HepG2 (cell line): ENCODE data around the gene NUTF2. TPM values are rescaled to one million over a fixed set of nuclear protein-coding genes. Genes with fewer than 3 reads are reported as not detected.

ENCODE experiments used
- ATAD3A ChIP-seq: sonication (generic); formaldehyde crosslinking; IDR thresholded peaks from 2 replicates; pipeline ENCODE4 v1.4.0; 2020; ENCODE audit warnings: missing genetic modification reagents
- CENPBD1 ChIP-seq: sonication (generic); formaldehyde crosslinking; IDR thresholded peaks from 2 replicates; pipeline ENCODE4 v1.8.0; 2022; ENCODE audit warnings: missing genetic modification reagents, low read depth, mild to moderate bottlenecking, borderline replicate concordance
- DNMT1 ChIP-seq: sonication (generic); formaldehyde crosslinking; IDR thresholded peaks from 2 replicates; pipeline ENCODE4 v1.5.1; 2020; ENCODE audit warnings: mild to moderate bottlenecking, missing genetic modification reagents
- FLYWCH1 ChIP-seq: sonication (generic); formaldehyde crosslinking; IDR thresholded peaks from 2 replicates; pipeline ENCODE4 v1.8.1; 2023; ENCODE audit warnings: mild to moderate bottlenecking, missing genetic modification reagents
- FOXC1 ChIP-seq: sonication (generic); formaldehyde crosslinking; IDR thresholded peaks from 2 replicates; pipeline ENCODE4 v1.8.0; 2022; ENCODE audit warnings: mild to moderate bottlenecking, missing genetic modification reagents, borderline replicate concordance
- HOMEZ ChIP-seq: IDR thresholded peaks from 2 replicates; pipeline ENCODE4 v1.6.1; 2016; ENCODE audit warnings: low read depth
- IKZF5 ChIP-seq: IDR thresholded peaks from 2 replicates; pipeline ENCODE4 v1.6.1; 2018; ENCODE audit warnings: missing genetic modification reagents, mild to moderate bottlenecking, missing compliant biosample characterization
- MYPOP ChIP-seq: sonication (generic); formaldehyde crosslinking; IDR thresholded peaks from 2 replicates; pipeline ENCODE4 v1.8.1; 2023; ENCODE audit warnings: mild to moderate bottlenecking, moderate library complexity, missing genetic modification reagents
- POGZ ChIP-seq: sonication (generic); formaldehyde crosslinking; IDR thresholded peaks from 2 replicates; pipeline ENCODE4 v1.4.0; 2020; ENCODE audit warnings: mild to moderate bottlenecking, missing genetic modification reagents
- POLR2A ChIP-seq, 2 experiments: IDR thresholded peaks; 2 replicates each; pipeline ENCODE4 v1.6.1; 2011; ENCODE audit warnings: low read depth in 2 of 2, low read length in 2 of 2, mild to moderate bottlenecking in 1 of 2, moderate library complexity in 1 of 2; ENCODE audit not compliant: insufficient read depth in 1 of 2
- PTBP1 ChIP-seq: fragments of 200-400 bp; formaldehyde crosslinking; IDR thresholded peaks from 2 replicates; pipeline ENCODE4 v1.6.1; 2018; ENCODE audit warnings: low read length, low read depth; ENCODE audit not compliant: poor library complexity, severe bottlenecking
- SMAD1 ChIP-seq: sonication (generic); formaldehyde crosslinking; IDR thresholded peaks from 2 replicates; pipeline ENCODE4 v1.4.0; 2020; ENCODE audit warnings: missing genetic modification reagents, low read depth, mild to moderate bottlenecking, borderline replicate concordance
- SMYD3 ChIP-seq: sonication (generic); formaldehyde crosslinking; IDR thresholded peaks from 2 replicates; pipeline ENCODE4 v1.8.1; 2023; ENCODE audit warnings: mild to moderate bottlenecking, missing genetic modification reagents
- SP2 ChIP-seq: sonication (generic); formaldehyde crosslinking; IDR thresholded peaks from 2 replicates; pipeline ENCODE4 v1.5.1; 2020; ENCODE audit warnings: mild to moderate bottlenecking, missing genetic modification reagents
- STAG1 ChIP-seq: sonication (generic); formaldehyde crosslinking; IDR thresholded peaks from 2 replicates; pipeline ENCODE4 v1.4.0; 2020; ENCODE audit warnings: missing genetic modification reagents
- SUZ12 ChIP-seq: fragments of 150-350 bp; IDR thresholded peaks from 2 replicates; pipeline ENCODE4 v1.6.1; 2014; ENCODE audit warnings: low read depth, low read length
- ZBTB49 ChIP-seq: sonication (generic); formaldehyde crosslinking; IDR thresholded peaks from 2 replicates; pipeline ENCODE4 v1.4.0; 2020; ENCODE audit warnings: missing genetic modification reagents, borderline replicate concordance
- ZNF317 ChIP-seq: sonication (generic); formaldehyde crosslinking; IDR thresholded peaks from 2 replicates; pipeline ENCODE4 v1.5.0; 2020; ENCODE audit warnings: mild to moderate bottlenecking, missing genetic modification reagents
- ZNF644 ChIP-seq: IDR thresholded peaks from 2 replicates; pipeline ENCODE4 v1.6.1; 2016; ENCODE audit warnings: low read depth
- ZSCAN9 ChIP-seq: IDR thresholded peaks from 2 replicates; pipeline ENCODE4 v1.6.1; 2016; ENCODE audit warnings: borderline replicate concordance
- polyA plus RNA-seq, 8 experiments: library from polyadenylated mRNA; depleted of rRNA in 3 of 8; stranded (reverse) in 7 of 8; unstranded in 1 of 8; fragments of >200 nt; fragmentation: Illumina TruSeq in 4 of 8; extraction: Trizol in 4 of 8; gene quantifications; 2 replicates each; pipeline versions ENCODE4 v1.2.1 to v1.2.3, GENCODE V29; 2011 to 2016; ENCODE audit warnings: low read depth in 4 of 8, missing spikeins in 1 of 8, mixed read lengths in 1 of 8; ENCODE audit not compliant: insufficient read depth in 1 of 8
- total RNA-seq, 5 experiments: library from RNA; depleted of rRNA; stranded (reverse); fragments of >200 nt; fragmentation: Illumina TruSeq; extraction: Trizol; gene quantifications; 2 replicates each; pipeline ENCODE4 v1.2.3, GENCODE V29; 2016; ENCODE audit warnings: low read depth in 1 of 5
- TF ChIP-seq, protein P1 (sequence below): sonication (generic); formaldehyde crosslinking; IDR thresholded peaks from 2 replicates; pipeline ENCODE4 v1.8.1; 2023; ENCODE audit warnings: mild to moderate bottlenecking, missing genetic modification reagents, borderline replicate concordance
- TF ChIP-seq, protein P2 (sequence below): sonication (generic); formaldehyde crosslinking; IDR thresholded peaks from 2 replicates; pipeline ENCODE4 v1.5.1; 2020; ENCODE audit warnings: missing genetic modification reagents, mild to moderate bottlenecking, borderline replicate concordance

The NUTF2 gene
- total and polyA plus RNA-seq, 2 of the 13 experiments (the other 11 are each of a cell fraction or from before 2014, with no cell fraction given) = 168 to 214 TPM

DNA sequence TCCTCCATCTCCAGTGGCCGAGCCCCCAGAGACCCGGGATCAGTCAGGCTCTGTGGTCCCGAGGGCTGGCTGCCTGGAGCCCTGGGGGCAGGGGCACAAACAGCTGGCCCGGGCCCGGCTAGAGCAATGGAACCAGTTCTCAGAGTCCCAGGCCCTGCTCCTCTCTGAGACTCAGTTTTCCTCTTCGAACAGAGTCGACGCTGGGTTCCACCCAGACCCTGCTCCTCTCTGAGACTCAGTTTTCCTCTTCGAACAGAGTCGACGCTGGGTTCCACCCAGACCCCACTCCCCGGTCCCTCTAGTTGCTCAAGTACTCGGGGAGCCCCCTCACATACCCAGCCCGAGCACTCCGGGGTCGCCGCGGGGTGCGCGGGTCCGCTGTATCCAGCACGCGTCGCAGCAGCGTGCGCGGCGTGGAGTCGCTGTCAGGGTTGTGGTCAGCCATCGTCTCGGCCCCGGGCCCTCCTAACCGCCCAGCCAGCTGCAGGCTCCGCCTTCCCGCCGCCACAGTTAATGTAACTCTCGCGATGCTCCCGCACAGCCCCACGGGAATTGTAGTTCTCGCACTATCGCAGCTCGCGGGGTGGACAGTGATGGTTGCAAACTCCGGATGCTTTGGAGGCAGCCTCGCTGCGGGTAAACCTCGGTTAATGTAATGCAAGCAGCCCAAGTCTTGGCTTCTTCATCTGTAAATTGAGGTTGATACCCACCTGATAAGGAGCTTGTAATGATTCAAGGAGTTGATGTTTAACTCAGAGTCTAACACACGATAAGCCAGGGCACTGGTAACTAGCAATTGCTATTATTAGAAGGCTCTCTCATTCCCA, 13.1 kb upstream of the NUTF2 start (continued):
- TF ChIP-seq ZBTB49 (CRISPR knock-in tag) (no peak; the same call in 1 of the 2 replicates), SP2 (CRISPR knock-in tag) (no peak), SMAD1 (CRISPR knock-in tag) (no peak), POLR2A (IDR thresholded peaks at IDR 0.05; ENCODE audit: insufficient read depth in 1 of 2, low read depth in 2 of 2, low read length in 2 of 2) (peak; percentile 92 to 99), STAG1 (CRISPR knock-in tag) (no peak), CENPBD1 (CRISPR knock-in tag) (peak; percentile 73; the same call in 1 of the 2 replicates), SMYD3 (CRISPR knock-in tag) (peak; percentile 87), PTBP1 (no peak), POGZ (CRISPR knock-in tag) (no peak; the same call in 1 of the 2 replicates), FOXC1 (CRISPR knock-in tag) (no peak; the same call in 1 of the 2 replicates), HOMEZ (CRISPR knock-in tag) (peak; percentile 47; the same call in 1 of the 2 replicates), IKZF5 (CRISPR knock-in tag) (peak; percentile 93), SUZ12 (peak; percentile 93), ATAD3A (CRISPR knock-in tag) (no peak), FLYWCH1 (CRISPR knock-in tag) (no peak), ZNF644 (CRISPR knock-in tag) (no peak), MYPOP (peak; percentile 65; the same call in 1 of the 2 replicates), ZSCAN9 (CRISPR knock-in tag) (peak; percentile 92), DNMT1 (CRISPR knock-in tag) (no peak), ZNF317 (no peak; the same call in 1 of the 2 replicates)
- TF ChIP-seq, protein P1, sequence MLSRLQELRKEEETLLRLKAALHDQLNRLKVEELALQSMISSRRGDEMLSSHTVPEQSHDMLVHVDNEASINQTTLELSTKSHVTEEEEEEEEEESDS (CRISPR knock-in tag) = peak; percentile 38; the same call in 1 of the 2 replicates
- TF ChIP-seq, protein P2, sequence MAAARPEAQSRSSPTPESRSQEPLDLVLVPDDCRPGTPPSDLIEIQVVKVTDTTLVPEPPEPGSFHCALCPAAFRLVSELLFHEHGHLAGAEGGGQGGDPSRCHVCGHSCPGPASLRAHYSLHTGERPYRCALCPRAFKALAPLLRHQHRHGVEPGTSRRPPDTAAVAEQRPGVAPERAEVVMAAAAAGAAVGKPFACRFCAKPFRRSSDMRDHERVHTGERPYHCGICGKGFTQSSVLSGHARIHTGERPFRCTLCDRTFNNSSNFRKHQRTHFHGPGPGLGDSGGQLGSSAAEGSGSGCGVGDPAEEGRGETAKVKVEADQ = no peak
